HG03280 (cell line): ENCODE measurements around the gene VAMP1.
"Not testable (repeated sequence)": the region's sequence is repeated elsewhere in the genome, so short reads cannot be mapped to it uniquely, and the experiment has no call there.

Experiments
- ATAC-seq: cut with Tn5 transposase; IDR thresholded peaks from one replicate; pipeline ENCODE4 v1.9.1; 2021; ENCODE audit warnings: mild to moderate bottlenecking, moderate library complexity; ENCODE audit not compliant: unreplicated experiment

VAMP1 gene

GRCh38 chr12:6469609-6470374 is 685 bp downstream of the VAMP1 start:
- no peak for ATAC-seq

- no peak for ATAC-seq
Observed at GRCh38 chr12:6469092-6469491, 1.4 kb downstream of the VAMP1 start.

GRCh38 chr12:6468283-6468575 is 2.2 kb downstream of the VAMP1 start:
- ATAC-seq: no peak

- ATAC-seq: not testable (repeated sequence)
Observed at GRCh38 chr12:6467571-6468282, 2.8 kb downstream of the VAMP1 start.

- not testable (repeated sequence) for ATAC-seq
Observed at GRCh38 chr12:6466751-6467150, 3.7 kb downstream of the VAMP1 start.

- ATAC-seq: no peak
Observed at GRCh38 chr12:6466184-6466573, 4.3 kb downstream of the VAMP1 start.

GRCh38 chr12:6465467-6466183 is 4.9 kb downstream of the VAMP1 start:
- no peak for ATAC-seq

- ATAC-seq: no peak
Observed at GRCh38 chr12:6464531-6464930, 5.9 kb downstream of the VAMP1 start.

GRCh38 chr12:6463858-6464257 is 6.6 kb downstream of the VAMP1 start:
- no peak for ATAC-seq

- ATAC-seq: no peak
Observed at GRCh38 chr12:6463216-6463615, 7.3 kb downstream of the VAMP1 start.

- ATAC-seq: no peak
Observed at GRCh38 chr12:6462234-6462995, 8.1 kb downstream of the VAMP1 start.

- ATAC-seq: peak; percentile 79
Observed at GRCh38 chr12:6461401-6462233, 8.9 kb downstream of the VAMP1 start.

- no peak for ATAC-seq
Observed at GRCh38 chr12:6460751-6461371, 9.6 kb downstream of the VAMP1 start.

GRCh38 chr12:6459004-6459337 is 11.5 kb downstream of the VAMP1 start:
- ATAC-seq: no peak

GRCh38 chr12:6458281-6459003 is 12.0 kb downstream of the VAMP1 start:
- no peak for ATAC-seq

- ATAC-seq: no peak
Observed at GRCh38 chr12:6457220-6457945, 13.1 kb downstream of the VAMP1 start.

- no peak for ATAC-seq
Observed at GRCh38 chr12:6452944-6453630, 17.4 kb downstream of the VAMP1 start.
